Measurements from ENCODE around the gene ARPP21.

ARPP21 gene

DNA sequence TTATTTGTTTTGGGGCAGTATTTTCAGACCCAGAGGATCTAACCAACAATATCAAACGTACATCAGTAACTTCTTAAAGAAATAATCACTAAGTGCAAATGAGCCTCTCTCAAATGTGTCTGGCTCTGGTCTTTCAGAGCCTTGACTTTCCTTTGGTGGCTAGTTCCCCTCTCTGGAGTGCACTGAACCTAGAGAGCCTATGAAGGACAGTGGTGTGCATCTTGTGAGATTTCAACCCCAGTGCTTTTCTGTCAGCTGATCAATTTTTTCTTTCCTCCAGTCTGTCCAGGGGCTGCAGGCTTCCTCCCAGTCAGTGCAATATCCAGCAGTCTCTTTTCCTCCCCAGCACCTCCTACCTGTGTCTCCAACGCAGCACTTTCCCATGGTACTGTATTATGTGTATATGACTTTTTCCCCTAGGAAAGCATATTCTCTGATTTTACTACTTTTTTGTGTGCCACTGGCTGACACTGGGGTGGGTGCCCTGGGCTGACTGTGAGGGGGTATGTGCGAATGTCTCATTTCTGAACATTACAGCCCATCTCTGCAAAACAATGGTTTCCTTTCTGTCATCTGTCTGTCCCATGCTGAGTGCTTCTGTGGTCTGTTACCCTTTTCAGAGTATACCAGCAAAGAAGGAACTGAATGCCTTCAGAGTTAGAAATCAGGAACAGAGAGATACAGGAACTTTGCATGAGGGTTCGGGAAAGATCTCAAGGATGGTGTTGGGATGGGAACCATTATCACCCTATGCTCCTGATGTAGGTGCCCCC, 98.8 kb downstream of the ARPP21 start:
- ChIA-PET POLR2A (no interaction called here), CTCF (no interaction called here)
- no peaks in the 10 kb centered on the region for H3K4me1 ChIP-seq (ENCODE audit: control insufficient read depth, insufficient read depth, low read length)
- H3K9me3 ChIP-seq (ENCODE audit: control insufficient read depth, insufficient read depth, low read depth, low read length) = no peaks in the 10 kb centered on the region
- TF ChIP-seq IKZF3 (tag by site-specific recombination; IDR thresholded peaks at IDR 0.05) = no peak
- TF ChIP-seq ZNF140 (tag by site-specific recombination; IDR thresholded peaks at IDR 0.05) = no peak
- TF ChIP-seq ZNF169 (tag by site-specific recombination; IDR thresholded peaks at IDR 0.05) = no peak
- TF ChIP-seq ZNF548 (tag by site-specific recombination; IDR thresholded peaks at IDR 0.05) = no peak
- no peak for TF ChIP-seq ZNF2 (tag by site-specific recombination; IDR thresholded peaks at IDR 0.05)
- TF ChIP-seq, protein P1, sequence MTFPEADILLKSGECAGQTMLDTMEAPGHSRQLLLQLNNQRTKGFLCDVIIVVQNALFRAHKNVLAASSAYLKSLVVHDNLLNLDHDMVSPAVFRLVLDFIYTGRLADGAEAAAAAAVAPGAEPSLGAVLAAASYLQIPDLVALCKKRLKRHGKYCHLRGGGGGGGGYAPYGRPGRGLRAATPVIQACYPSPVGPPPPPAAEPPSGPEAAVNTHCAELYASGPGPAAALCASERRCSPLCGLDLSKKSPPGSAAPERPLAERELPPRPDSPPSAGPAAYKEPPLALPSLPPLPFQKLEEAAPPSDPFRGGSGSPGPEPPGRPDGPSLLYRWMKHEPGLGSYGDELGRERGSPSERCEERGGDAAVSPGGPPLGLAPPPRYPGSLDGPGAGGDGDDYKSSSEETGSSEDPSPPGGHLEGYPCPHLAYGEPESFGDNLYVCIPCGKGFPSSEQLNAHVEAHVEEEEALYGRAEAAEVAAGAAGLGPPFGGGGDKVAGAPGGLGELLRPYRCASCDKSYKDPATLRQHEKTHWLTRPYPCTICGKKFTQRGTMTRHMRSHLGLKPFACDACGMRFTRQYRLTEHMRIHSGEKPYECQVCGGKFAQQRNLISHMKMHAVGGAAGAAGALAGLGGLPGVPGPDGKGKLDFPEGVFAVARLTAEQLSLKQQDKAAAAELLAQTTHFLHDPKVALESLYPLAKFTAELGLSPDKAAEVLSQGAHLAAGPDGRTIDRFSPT (tag by site-specific recombination; IDR thresholded peaks at IDR 0.05) = no peak
- no peak for TF ChIP-seq ZNF560 (tag by site-specific recombination; IDR thresholded peaks at IDR 0.05; ENCODE audit: borderline replicate concordance)
- TF ChIP-seq ZBTB1 (tag by site-specific recombination; IDR thresholded peaks at IDR 0.05) = no peak
- no peak for TF ChIP-seq HOXA7 (CRISPR knock-in tag; IDR thresholded peaks at IDR 0.05; ENCODE audit: borderline replicate concordance)
- TF ChIP-seq, protein P2, sequence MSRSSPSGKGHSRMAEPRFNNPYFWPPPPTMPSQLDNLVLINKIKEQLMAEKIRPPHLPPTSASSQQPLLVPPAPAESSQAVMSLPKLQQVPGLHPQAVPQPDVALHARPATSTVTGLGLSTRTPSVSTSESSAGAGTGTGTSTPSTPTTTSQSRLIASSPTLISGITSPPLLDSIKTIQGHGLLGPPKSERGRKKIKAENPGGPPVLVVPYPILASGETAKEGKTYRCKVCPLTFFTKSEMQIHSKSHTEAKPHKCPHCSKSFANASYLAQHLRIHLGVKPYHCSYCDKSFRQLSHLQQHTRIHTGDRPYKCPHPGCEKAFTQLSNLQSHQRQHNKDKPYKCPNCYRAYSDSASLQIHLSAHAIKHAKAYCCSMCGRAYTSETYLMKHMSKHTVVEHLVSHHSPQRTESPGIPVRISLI (tag by site-specific recombination; IDR thresholded peaks at IDR 0.05) = no peak
- TF ChIP-seq, protein P3, sequence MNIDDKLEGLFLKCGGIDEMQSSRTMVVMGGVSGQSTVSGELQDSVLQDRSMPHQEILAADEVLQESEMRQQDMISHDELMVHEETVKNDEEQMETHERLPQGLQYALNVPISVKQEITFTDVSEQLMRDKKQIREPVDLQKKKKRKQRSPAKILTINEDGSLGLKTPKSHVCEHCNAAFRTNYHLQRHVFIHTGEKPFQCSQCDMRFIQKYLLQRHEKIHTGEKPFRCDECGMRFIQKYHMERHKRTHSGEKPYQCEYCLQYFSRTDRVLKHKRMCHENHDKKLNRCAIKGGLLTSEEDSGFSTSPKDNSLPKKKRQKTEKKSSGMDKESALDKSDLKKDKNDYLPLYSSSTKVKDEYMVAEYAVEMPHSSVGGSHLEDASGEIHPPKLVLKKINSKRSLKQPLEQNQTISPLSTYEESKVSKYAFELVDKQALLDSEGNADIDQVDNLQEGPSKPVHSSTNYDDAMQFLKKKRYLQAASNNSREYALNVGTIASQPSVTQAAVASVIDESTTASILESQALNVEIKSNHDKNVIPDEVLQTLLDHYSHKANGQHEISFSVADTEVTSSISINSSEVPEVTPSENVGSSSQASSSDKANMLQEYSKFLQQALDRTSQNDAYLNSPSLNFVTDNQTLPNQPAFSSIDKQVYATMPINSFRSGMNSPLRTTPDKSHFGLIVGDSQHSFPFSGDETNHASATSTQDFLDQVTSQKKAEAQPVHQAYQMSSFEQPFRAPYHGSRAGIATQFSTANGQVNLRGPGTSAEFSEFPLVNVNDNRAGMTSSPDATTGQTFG (tag by site-specific recombination; IDR thresholded peaks at IDR 0.05; ENCODE audit: borderline replicate concordance) = no peak
- TF ChIP-seq ZNF530 (tag by site-specific recombination; IDR thresholded peaks at IDR 0.05; ENCODE audit: low read depth) = no peak
- H3K4me3 ChIP-seq (ENCODE audit: low read depth, low read length) = no peak overlapping the region
- H3K27ac ChIP-seq (ENCODE audit: extremely low read depth, low read depth, low read length) = no peak overlapping the region
- H3K36me3 ChIP-seq (ENCODE audit: control insufficient read depth in 2 of 2, insufficient read depth in 1 of 2, low read length in 2 of 2) = no peaks in the 10 kb centered on the region

DNA sequence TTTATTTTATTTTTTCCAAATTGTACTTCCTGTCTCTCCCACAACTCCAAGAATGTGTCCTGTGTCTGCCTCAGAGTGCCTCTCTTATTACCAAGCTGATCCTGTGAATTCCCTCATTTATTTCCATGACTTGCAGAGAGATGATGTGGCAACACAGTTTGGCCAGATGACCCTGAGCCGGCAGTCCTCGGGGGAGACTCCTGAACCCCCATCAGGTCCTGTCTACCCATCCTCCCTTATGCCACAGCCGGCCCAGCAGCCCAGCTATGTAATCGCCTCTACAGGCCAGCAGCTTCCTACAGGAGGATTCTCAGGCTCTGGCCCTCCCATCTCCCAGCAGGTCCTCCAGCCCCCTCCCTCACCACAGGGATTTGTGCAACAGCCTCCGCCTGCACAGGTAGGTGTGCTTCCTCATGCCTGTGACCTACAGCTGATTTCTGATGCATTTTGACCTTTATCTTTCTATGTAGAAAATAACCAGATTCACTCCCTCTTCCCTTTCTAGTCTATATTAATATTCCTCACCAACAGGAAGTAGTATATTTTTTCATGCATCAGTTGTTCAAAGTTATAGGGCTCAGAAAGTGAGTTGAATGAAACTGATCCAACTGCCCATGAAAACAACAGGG, 100.0 kb downstream of the ARPP21 start:
- Histone ChIP-seq H3K4me3 (ENCODE audit: low read depth, low read length) (no peak overlapping the region), H3K27ac (ENCODE audit: extremely low read depth, low read depth, low read length) (no peak overlapping the region), H3K36me3 (ENCODE audit: control insufficient read depth in 2 of 2, insufficient read depth in 1 of 2, low read length in 2 of 2) (no peaks in the 10 kb centered on the region), H3K4me1 (ENCODE audit: control insufficient read depth, insufficient read depth, low read length) (no peaks in the 10 kb centered on the region), H3K9me3 (ENCODE audit: control insufficient read depth, insufficient read depth, low read depth, low read length) (no peaks in the 10 kb centered on the region)
- TF ChIP-seq, protein P4, sequence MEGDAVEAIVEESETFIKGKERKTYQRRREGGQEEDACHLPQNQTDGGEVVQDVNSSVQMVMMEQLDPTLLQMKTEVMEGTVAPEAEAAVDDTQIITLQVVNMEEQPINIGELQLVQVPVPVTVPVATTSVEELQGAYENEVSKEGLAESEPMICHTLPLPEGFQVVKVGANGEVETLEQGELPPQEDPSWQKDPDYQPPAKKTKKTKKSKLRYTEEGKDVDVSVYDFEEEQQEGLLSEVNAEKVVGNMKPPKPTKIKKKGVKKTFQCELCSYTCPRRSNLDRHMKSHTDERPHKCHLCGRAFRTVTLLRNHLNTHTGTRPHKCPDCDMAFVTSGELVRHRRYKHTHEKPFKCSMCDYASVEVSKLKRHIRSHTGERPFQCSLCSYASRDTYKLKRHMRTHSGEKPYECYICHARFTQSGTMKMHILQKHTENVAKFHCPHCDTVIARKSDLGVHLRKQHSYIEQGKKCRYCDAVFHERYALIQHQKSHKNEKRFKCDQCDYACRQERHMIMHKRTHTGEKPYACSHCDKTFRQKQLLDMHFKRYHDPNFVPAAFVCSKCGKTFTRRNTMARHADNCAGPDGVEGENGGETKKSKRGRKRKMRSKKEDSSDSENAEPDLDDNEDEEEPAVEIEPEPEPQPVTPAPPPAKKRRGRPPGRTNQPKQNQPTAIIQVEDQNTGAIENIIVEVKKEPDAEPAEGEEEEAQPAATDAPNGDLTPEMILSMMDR (tag by site-specific recombination; IDR thresholded peaks at IDR 0.05) = no peak
- TF ChIP-seq GLI2 (tag by site-specific recombination; IDR thresholded peaks at IDR 0.05; ENCODE audit: borderline replicate concordance, low read depth) = no peak
- TF ChIP-seq, protein P5, sequence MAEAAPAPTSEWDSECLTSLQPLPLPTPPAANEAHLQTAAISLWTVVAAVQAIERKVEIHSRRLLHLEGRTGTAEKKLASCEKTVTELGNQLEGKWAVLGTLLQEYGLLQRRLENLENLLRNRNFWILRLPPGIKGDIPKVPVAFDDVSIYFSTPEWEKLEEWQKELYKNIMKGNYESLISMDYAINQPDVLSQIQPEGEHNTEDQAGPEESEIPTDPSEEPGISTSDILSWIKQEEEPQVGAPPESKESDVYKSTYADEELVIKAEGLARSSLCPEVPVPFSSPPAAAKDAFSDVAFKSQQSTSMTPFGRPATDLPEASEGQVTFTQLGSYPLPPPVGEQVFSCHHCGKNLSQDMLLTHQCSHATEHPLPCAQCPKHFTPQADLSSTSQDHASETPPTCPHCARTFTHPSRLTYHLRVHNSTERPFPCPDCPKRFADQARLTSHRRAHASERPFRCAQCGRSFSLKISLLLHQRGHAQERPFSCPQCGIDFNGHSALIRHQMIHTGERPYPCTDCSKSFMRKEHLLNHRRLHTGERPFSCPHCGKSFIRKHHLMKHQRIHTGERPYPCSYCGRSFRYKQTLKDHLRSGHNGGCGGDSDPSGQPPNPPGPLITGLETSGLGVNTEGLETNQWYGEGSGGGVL (tag by site-specific recombination; IDR thresholded peaks at IDR 0.05) = no peak
- ChIA-PET CTCF (no interaction called here), POLR2A (no interaction called here)
